ENCODE measurements around the gene C1orf210. TPM values are rescaled to one million over a fixed set of nuclear protein-coding genes. Genes with fewer than 3 reads are reported as not detected.

Gene C1orf210
- total RNA-seq, 1 experiment from 2014 or later, result 5.9 TPM

GRCh38 chr1:43239484-43239883, 45.9 kb downstream of the C1orf210 start:
- no peaks in the 10 kb centered on the region for H3K9me3 ChIP-seq (ENCODE audit: control insufficient read depth, low read depth, low read length)
- H3K14ac ChIP-seq (ENCODE audit: insufficient read depth, low read length), result no peak overlapping the region
- H2AK5ac ChIP-seq (ENCODE audit: insufficient read length, low read length), result no peak overlapping the region
- no peak overlapping the region for H3K27ac ChIP-seq (ENCODE audit: insufficient read length, low read depth, low read length)
- no CpG with 5 or more reads among the region's 3 CpGs for WGBS (ENCODE audit: extremely low coverage, insufficient read length, low lambda C conversion rate)
- H2BK120ac ChIP-seq (ENCODE audit: low read depth, low read length, poor library complexity, severe bottlenecking), result no peak overlapping the region
- no peak overlapping the region for H2BK12ac ChIP-seq (ENCODE audit: insufficient read length, low read depth, low read length)
- H4K20me1 ChIP-seq (ENCODE audit: control insufficient read depth, insufficient read depth, insufficient read length), result no peaks in the 10 kb centered on the region
- H3K36me3 Mint-ChIP-seq (ENCODE audit: insufficient read depth in 1 of 3, low read depth in 3 of 3), result no peaks in the 10 kb centered on the region; a peak in 1 of 7 replicates
- peaks cover 2% of the 10 kb centered on the region; the same call in 1 of the 2 replicates for H3K27me3 Mint-ChIP-seq (ENCODE audit: low read depth)
- H2BK15ac ChIP-seq (ENCODE audit: low read depth, low read length), result no peak overlapping the region
- H3T11ph ChIP-seq (ENCODE audit: low read length), result no peak overlapping the region
- H4K5ac ChIP-seq (ENCODE audit: insufficient read length, low read depth, low read length), result no peak overlapping the region
- H4K8ac ChIP-seq (replicated peaks; ENCODE audit: insufficient read length, low read depth, low read length), result no peak overlapping the region
- TF ChIP-seq, protein P1, sequence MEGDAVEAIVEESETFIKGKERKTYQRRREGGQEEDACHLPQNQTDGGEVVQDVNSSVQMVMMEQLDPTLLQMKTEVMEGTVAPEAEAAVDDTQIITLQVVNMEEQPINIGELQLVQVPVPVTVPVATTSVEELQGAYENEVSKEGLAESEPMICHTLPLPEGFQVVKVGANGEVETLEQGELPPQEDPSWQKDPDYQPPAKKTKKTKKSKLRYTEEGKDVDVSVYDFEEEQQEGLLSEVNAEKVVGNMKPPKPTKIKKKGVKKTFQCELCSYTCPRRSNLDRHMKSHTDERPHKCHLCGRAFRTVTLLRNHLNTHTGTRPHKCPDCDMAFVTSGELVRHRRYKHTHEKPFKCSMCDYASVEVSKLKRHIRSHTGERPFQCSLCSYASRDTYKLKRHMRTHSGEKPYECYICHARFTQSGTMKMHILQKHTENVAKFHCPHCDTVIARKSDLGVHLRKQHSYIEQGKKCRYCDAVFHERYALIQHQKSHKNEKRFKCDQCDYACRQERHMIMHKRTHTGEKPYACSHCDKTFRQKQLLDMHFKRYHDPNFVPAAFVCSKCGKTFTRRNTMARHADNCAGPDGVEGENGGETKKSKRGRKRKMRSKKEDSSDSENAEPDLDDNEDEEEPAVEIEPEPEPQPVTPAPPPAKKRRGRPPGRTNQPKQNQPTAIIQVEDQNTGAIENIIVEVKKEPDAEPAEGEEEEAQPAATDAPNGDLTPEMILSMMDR (conservative IDR thresholded peaks at IDR 0.05), result no peak
- H3K27me3 ChIP-seq (ENCODE audit: insufficient read depth, low read length), result no peaks in the 10 kb centered on the region
- no peak for DNase-seq
- H3K18ac ChIP-seq (ENCODE audit: insufficient read length, low read depth, low read length), result no peak overlapping the region
- H3K27ac Mint-ChIP-seq, result no peak overlapping the region
- no peak overlapping the region for H3K56ac ChIP-seq (ENCODE audit: insufficient read length, low read depth, low read length)
- H3K4me1 ChIP-seq (ENCODE audit: insufficient read depth, low read length), result peaks cover 3% of the 10 kb centered on the region; the same call in 1 of the 2 replicates
- H3K23me2 ChIP-seq (ENCODE audit: insufficient read length, low read depth, low read length, poor library complexity, severe bottlenecking), result no peaks in the 10 kb centered on the region
- H3K23ac ChIP-seq (ENCODE audit: insufficient read length, low read depth, low read length), result no peak overlapping the region
- peaks cover 7 to 19% of the 10 kb centered on the region in 2 experiments for H3K9me3 Mint-ChIP-seq
- H2BK5ac ChIP-seq (ENCODE audit: insufficient read length, low read length), result no peak overlapping the region
- no peak overlapping the region; a peak in 1 of 5 replicates for H3K4me3 Mint-ChIP-seq
- no peaks in the 10 kb centered on the region for H3K79me1 ChIP-seq (ENCODE audit: insufficient read depth, low read depth, low read length, poor library complexity, severe bottlenecking)
- H3K4ac ChIP-seq (ENCODE audit: low read depth, low read length), result no peak overlapping the region
- no peak overlapping the region for H2BK20ac ChIP-seq (ENCODE audit: low read depth, low read length, poor library complexity, severe bottlenecking)
- H3K79me2 ChIP-seq (ENCODE audit: insufficient read depth, low read length), result no peaks in the 10 kb centered on the region
- no peak overlapping the region for H3K4me2 ChIP-seq (ENCODE audit: insufficient read depth, insufficient read length, low read length)
- H3K4me1 Mint-ChIP-seq, result peaks cover 0 to 3% of the 10 kb centered on the region in 2 experiments; a peak in 2 of 4 replicates
- H2AFZ ChIP-seq (ENCODE audit: low read length), result no peak overlapping the region
- no peak overlapping the region for H4K91ac ChIP-seq (ENCODE audit: insufficient read length, low read depth, low read length)
- no peak overlapping the region for H3K9ac ChIP-seq (ENCODE audit: extremely low read depth, insufficient read length, low read length)

Data from H9 (cell line).